Measurements from ENCODE around the gene CYLD.

The CYLD gene

GRCh38 chr16:50848755-50849514 is 107.0 kb downstream of the CYLD start:
- FAIRE-seq: no peak
